GM18505 (cell line): ENCODE data around the gene SSTR4.

Experiments
- ATAC-seq: cut with Tn5 transposase; IDR thresholded peaks from one replicate; pipeline ENCODE4 v1.9.1; 2021; ENCODE audit not compliant: unreplicated experiment
- POLR2A ChIP-seq: IDR thresholded peaks from 4 replicates; pipeline ENCODE4 v1.6.1; 2011; ENCODE audit warnings: borderline replicate concordance; ENCODE audit not compliant: insufficient read depth, insufficient read length; ENCODE audit errors: extremely low read depth

SSTR4 gene

DNA sequence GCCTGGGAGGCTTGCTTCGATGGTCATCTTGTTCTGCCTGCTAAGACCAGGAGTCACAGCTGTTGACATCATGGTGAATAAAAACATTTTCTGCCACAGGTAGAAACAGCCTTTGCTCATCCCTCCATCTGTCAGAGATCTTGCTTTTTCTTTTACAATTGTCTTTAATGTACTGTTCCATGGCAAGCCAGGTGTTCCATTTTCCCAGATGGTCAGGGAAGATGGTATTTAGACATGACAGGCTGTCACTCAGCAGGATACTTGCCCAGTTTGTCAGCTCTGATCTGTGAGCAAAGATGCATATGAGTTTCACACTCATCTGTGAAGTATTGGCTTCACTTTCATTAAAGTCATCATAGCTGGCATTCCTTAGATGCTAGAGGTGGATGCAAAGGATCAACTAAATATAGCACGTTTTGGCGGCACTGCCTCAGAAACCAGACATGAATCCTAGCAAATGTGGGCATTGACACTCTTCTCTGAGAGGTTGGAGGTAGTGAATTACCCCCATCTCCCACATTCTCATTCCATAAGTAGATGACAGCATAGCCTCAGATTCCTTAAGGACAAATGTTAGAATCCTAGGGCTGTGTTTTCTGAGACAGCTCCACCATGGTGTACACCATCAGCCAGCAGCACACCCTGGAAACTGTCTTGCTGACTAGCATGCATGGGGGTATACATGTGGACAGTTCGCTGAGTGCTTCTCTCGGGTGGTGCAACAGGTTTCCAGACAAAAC, 4.2 kb downstream of the SSTR4 start:
- no peak for ATAC-seq
- no peak for TF ChIP-seq POLR2A

DNA sequence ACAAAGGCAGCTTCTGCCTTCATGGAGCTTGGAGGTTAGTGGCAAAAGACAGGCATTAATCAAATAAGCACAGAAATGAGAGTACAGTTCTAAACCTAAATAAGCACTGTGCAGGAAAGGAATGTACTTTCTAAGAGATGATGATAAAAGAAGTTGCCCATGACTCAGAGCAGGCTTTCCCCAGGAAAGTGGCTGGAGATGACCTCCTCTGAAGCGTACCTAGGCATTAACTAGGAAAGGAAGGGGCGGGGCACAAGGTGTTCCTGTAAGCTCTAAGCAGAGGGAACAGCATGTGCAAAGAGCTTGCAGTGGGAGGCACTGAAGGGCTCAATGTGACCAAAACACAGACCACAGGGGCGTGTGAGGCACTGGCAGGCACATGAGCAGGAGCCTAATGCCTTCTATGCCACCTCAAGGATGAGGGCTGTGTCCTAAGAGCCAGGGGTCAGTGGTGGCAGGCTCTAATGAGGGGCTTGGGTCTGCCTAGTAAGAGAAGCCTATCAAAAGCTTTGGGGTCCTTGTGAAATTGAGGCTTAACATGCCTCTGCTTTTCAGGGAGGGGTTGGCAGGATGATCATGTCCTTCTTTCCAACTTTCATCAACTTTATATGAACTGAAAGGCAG, 4.9 kb downstream of the SSTR4 start:
- no peak for TF ChIP-seq POLR2A
- ATAC-seq = no peak

DNA sequence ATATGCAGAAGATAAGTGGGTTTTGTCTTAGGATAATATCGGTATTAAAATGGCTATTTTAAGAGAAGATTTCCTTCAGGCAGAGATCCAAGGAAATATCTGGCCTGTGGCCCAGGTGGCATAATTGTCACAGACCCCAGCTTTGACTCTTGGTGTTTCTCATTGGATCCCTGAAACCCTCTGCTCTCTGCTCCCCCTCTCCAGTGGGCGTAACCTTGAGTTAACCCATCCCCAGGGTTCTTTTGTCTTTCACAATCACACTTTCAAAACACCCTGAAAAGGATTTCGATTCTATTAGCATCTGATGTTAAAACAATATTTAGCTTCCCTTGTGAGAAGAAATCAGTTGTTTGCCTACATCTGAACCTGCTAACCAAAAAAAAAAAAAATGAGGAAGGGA, 7.2 kb downstream of the SSTR4 start:
- TF ChIP-seq POLR2A = no peak
- no peak for ATAC-seq

DNA sequence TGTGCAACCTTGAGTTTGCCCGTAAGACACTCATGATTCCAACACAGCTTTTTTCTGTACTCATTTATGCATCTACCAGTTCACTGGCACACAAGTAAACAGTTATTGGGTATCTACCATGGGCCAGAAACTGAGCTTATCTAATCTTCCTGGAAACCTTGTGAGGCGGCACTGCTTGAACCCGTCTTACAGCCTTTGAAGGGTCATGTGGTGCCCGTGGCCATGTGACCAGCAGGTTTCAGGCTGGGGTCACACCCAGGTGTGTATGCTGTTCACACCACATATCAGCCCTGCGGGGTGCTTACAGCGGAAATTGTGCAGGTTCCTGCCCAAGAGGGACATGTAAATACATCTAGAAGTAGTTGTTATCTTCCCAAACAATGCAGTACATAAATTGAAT, 8.3 kb downstream of the SSTR4 start:
- no peak for ATAC-seq
- no peak for TF ChIP-seq POLR2A

DNA sequence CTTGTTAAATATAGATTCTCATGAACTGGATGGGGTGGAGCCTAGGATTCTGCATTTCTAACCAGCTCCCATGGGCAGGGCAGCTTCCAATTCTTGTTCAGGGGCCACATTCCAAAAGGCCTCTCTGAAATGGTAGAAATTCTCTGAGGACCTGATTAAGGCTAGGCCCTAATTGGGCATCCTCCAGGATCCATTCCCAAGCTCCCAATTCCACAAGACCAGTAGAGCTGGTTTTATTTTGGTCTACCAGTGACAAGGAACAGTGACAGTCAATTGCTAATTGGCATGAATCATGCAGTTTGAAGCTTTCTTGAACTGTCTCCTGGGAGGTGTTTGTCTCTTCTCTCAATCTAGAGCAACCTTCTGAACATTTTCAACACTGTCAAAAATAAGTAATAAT, 11.3 kb downstream of the SSTR4 start:
- no peak for TF ChIP-seq POLR2A
- ATAC-seq = no peak

DNA sequence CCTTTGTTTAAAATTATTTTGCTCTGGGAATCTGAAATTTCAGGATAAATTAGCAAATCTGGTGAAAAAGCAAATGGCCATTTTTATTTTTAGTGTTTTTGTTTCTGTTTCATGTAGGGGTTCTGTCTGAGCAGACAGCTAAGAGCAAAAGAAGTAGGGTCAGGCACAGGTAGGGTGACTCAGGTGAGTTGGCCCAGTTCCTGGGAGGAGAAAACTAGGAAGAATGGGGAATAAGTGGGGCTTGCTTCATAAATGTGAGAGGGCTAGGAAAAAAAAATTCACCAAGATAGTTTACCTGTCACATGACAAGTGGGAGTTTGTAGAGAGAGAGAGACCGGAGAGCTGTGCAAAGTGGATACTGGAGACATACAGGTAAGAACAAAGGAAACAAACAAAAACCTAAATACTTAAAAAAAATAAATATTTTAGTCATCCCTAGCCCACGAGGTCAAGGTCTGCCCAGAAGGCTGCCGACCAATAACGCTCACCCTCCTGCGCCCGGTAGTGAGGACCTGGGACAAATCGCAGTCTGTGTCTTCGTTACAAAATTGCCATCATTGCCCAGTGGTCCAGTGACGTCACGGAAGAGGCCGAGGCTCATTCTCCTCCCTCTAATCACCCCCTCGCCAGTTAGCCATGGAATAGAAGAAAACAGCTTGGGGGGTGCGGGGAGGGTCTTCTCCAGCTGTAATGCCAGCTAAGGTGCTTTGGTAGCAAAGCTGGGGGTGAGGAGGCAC, 12.1 kb downstream of the SSTR4 start:
- ATAC-seq = no peak
- TF ChIP-seq POLR2A = no peak

DNA sequence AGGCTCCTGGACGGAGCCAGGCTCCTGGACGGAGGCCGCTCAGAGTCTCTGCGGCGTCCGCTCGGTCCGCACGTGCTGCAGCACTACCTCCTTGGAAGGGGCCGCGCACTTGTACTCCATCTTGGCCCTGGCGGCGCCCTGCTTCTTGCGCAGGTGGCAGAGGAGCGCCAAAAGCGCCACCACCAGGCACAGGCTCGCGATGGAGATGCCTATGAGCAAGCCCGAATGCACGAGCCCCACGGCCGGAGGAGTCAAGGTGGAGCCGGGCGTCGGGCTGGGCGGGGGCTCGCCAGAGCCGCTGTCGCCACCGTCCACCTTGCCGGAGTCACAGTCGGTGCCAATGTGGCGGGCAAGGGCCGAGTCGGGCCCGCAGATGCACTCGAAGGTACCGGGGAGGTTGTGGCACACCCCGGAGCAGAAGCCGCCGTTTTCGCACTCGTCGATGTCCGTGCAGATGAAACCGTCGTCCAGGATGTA, 12.7 kb downstream of the SSTR4 start:
- ATAC-seq = no peak
- no peak for TF ChIP-seq POLR2A

DNA sequence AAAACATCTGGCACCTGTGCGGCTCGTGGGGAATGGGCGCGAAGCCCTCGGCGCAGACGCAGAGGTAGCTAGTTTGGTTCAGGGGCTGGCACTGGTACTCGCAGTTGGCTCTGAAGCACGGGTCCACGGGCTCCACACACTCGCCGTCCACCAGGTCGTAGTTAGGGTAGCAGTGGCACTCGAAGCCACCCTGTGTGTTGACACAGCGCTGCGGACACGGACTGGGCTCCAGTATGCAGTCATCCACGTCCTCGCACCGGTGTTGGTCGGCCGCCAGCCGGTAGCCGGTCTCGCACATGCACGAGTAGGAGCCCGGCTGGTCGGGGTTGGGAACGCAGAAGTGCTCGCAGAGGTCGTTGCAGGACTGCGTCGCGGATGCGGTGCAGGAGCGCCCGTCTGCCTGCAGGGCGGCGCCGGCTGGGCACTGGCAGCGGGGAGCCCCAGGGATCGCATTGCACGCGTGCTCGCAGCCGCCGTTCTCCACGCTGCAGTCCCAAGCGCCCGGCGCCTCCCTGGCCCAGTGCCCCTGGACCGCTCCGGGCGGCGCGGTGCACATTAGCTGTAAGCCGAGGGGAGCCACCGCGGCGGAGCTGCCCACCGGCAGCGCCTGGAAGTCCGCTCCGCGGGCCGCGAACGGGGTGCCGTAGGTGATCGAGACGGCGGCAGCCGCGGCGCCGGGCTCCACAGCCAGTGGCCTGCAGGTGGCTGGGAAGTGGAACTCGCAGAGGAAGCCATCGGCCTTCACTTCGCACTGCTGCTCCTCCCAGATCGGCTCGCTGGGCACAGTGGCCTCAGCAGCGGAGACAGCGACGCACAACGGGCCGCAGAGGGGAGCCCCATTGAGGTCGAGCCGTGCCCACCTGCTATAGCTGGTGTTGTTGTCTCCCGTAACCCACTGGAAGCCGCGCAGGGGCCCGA, 13.4 kb downstream of the SSTR4 start:
- ATAC-seq = no peak
- no peak for TF ChIP-seq POLR2A

DNA sequence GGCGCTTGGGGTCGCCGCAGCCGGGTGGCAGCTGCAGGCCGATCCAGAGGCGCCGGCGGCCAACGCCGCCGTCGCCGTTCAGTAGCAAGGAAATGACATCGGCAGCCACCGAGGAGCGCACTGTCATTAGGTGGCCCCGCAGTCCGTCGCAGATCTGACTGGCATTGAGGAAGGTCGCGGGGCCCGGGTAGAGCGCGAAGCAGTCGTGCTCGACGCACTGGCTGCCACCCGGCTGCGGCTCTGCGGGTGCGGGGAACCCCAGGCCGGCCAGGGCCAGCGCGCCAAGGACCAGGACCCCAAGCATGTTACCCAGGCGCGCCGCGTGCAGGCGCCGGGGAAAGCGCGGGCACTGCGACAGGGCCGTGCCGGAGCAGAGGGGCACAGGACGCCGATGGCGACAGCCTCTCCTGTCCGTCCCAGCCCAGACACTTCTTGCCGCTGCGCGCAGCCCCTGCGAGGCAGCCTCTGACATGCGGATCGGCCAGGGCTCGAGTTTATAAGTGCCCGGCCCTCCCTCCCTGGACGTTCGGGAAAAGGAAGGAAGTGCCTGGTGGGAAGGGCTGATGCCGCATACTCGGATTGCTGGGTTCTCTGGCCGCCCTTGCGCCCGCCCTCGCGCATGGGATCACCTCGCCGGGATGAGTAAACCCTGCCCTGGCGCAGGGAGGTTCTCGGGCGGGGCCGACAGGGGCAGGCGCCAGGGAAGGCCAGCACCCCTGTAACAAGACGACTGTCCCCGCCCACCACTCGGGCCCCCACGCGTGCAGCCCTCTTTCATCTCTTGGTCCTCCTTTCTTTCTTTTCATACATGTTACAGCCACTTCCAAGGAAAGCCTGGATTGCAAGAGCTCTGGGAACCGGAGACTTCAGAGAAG, 14.3 kb downstream of the SSTR4 start, which contains the start of gene THBD:
Gene THBD, minus strand, starts transcription at position 472 of the 875 bp plus-strand sequence. Its CDS starts 168 bp downstream, at position 304.
- TF ChIP-seq POLR2A = no peak
- no peak for ATAC-seq

DNA sequence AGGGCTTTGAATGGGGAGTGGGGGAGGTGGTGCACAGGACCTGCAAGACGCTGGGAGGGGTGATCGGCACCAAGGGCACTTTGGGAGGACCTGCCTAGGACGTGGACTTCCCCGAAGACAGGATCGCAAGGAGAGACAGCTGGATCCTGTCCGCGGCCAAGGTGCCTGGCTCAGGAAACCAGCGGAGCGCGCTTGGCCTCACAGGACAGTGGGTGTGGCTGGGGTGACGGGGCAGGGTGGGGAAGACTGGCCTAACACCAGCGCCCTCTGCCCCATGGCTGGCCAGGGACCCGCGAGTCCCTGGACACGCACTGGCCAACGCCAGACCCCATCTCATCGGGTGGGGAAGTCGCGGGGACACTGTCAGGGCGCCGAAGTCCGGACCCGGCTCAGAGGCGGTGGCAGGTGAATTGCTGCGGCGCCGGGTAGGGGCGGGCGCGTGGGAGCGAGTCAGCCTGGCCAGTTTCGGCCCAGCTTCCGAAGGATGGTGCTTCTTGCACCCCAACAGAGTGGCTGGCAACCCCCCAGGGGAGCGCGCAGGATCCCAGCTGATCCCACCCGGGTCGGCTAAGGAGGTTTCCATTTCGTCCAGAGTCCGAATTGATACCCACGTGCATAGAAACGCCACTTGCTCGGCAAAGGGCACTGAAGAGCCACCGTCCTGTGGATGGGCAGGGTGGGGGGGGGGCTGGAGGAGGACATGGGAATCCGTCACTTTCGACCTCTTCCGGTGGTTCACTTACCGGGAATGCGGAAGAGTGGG, 15.1 kb downstream of the SSTR4 start:
- ATAC-seq = no peak
- no peak for TF ChIP-seq POLR2A

DNA sequence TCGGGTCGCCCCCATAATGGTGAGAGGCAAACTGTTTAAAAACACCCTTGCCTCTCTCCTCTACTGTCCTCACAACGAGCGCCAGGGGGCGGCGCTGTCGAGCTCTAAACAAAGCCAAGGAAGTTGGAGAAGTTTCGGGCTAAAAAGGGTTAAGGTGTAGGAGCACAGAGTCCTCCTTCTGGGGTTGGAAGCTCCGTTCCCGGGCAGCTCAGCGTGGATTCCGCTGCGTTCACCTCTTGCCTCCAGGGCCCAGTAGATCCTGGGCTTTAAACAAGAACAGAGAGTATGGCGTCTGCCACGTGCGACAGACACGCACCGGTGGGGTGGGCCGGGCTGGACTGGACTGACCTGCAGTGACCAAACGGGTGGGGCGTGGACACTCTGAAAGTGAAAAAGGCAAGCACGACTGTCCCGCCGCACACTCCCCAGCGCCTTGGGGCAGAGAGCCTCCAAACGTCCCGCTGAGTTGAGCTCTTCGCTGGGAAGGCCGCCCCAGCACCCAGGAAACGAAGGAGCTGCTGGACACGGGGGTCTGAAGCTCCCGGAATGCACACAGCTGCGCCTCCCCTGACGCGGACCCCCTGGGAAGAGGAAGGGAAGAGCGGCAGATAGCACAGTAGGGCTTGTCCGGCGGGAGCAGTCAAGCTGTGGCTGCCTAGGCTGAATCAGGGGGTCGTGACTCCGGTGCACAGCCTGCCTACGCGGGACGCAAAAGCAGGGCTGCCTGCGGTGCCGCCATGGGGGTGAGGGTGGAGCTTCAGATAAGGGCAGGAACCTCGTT, 15.9 kb downstream of the SSTR4 start:
- no peak for TF ChIP-seq POLR2A
- ATAC-seq = no peak

DNA sequence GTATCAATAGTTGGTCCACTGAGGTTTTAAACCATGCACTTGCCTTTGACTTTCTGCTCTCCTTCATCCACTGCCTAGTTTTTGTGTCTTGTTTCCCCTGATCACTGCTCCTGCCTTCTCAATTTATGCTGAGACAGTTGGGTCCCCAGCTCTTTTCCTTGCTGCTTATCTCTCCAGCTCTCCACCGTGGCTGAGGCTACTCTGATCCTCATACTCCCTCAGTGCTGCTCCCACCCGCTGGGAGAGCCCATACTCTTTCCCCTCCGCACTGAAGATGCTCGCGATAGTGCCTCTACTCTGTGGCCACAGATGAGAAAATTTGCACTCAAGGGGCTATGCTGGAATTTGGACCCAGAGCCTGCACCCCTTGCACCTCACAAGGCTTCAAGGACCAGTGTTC, 17.8 kb downstream of the SSTR4 start:
- no peak for ATAC-seq
- TF ChIP-seq POLR2A = no peak
